Testis (tissue), 3 donors: ENCODE measurements around the gene SPOCK2. TPM values are rescaled to one million over a fixed set of nuclear protein-coding genes. Genes with fewer than 3 reads are reported as not detected.

ENCODE experiments used
- DNase-seq: peaks from one replicate; pipeline ENCODE4 v3.0.0-alpha.2; 2019
- H3K27ac ChIP-seq, 2 donors: fragments of 200-600 bp; sonication (generic); one replicate each; pipeline ENCODE4 v1.5.1; 2019
- H3K27me3 ChIP-seq: fragments of 200-600 bp; sonication (generic); one replicate; pipeline ENCODE4 v1.5.1; 2019
- H3K36me3 ChIP-seq: fragments of 200-600 bp; sonication (generic); one replicate; pipeline ENCODE4 v1.5.1; 2017; ENCODE audit warnings: low read depth; ENCODE audit errors: missing control alignments
- H3K4me1 ChIP-seq: fragments of 200-600 bp; sonication (generic); one replicate; pipeline ENCODE4 v1.5.1; 2019
- H3K4me3 ChIP-seq, 2 donors: fragments of 200-600 bp; sonication (generic); one replicate each; pipeline ENCODE4 v1.5.1; 2017 to 2019
- H3K9me3 ChIP-seq: fragments of 200-600 bp; sonication (generic); one replicate; pipeline ENCODE4 v1.5.1; 2017
- CTCF ChIP-seq, 3 experiments: fragments of 450-650 bp in 2 of 3; fragments of 200-600 bp in 1 of 3; sonication (generic) in 1 of 3; IDR thresholded peaks; one replicate each; pipeline ENCODE4 v1.5.1; 2016 to 2019; ENCODE audit warnings: antibody characterized with exemption in 3 of 3, mild to moderate bottlenecking in 2 of 3, moderate library complexity in 1 of 3
- POLR2A ChIP-seq: fragments of 450-650 bp; IDR thresholded peaks from one replicate; pipeline ENCODE4 v1.6.1; 2017; ENCODE audit warnings: antibody characterized with exemption, mild to moderate bottlenecking, moderate library complexity
- WGBS, 2 donors: methylation state at CpG; one replicate each; pipeline ENCODE4 v1.1.5; 2018; 5-methylcytosine and 5-hydroxymethylcytosine counted together
- intact Hi-C: fragments of 100-400 bp; cut with DNase I; formaldehyde crosslinking; loops from one replicate; pipeline ENCODE4 v1.15.1; 2023; ENCODE audit warnings: low total_unique reads
- polyA plus RNA-seq: library from polyadenylated mRNA; stranded (reverse); fragments of 350-450 nt; fragmentation: Illumina TruSeq; extraction: RNeasy Lipid Tissue Mini Kit (QIAGEN cat#74804); gene quantifications from one replicate; pipeline ENCODE4 v1.2.3, GENCODE V29; 2014; ENCODE audit warnings: low read depth, low replicate concordance; ENCODE audit not compliant: insufficient read depth
- total RNA-seq, 2 donors: library from RNA; depleted of rRNA; stranded (reverse); fragments of >200 nt; gene quantifications; one replicate each; pipeline ENCODE4 v1.2.3, GENCODE V29; 2016

SPOCK2 gene
- total and polyA plus RNA-seq, 3 donors from 2014 or later = 73.6 to 212 (median 113) TPM

GRCh38 chr10:72124381-72124780 lies 36.0 kb upstream of the SPOCK2 start:
- intact Hi-C loops = no loop called here
- Histone ChIP-seq H3K36me3 (no peaks in the 10 kb centered on the region), H3K9me3 (no peaks in the 10 kb centered on the region), H3K27ac (peak overlapping the region in 1 of 2 donors; percentile 29), H3K4me3 (no peak overlapping the region), H3K4me1 (peaks cover 19% of the 10 kb centered on the region), H3K27me3 (no peaks in the 10 kb centered on the region)
- DNase-seq = no peak
- no peak for TF ChIP-seq CTCF (IDR thresholded peaks at IDR 0.05)
- no peak for TF ChIP-seq POLR2A

GRCh38 chr10:72123616-72124015 lies 35.3 kb upstream of the SPOCK2 start:
- Histone ChIP-seq H3K36me3 (no peaks in the 10 kb centered on the region), H3K4me1 (peaks cover 19% of the 10 kb centered on the region), H3K27me3 (no peaks in the 10 kb centered on the region), H3K9me3 (no peaks in the 10 kb centered on the region), H3K4me3 (no peak overlapping the region), H3K27ac (peak overlapping the region in 1 of 2 donors; percentile 27)
- no peak for DNase-seq
- no peak for TF ChIP-seq POLR2A
- intact Hi-C loops = no loop called here
- WGBS, 2 donors = 38 to 41% methylated on average over 4 of the region's 4 CpGs

- no peaks in the 10 kb centered on the region for H3K9me3 ChIP-seq
- H3K27me3 ChIP-seq = no peaks in the 10 kb centered on the region
- intact Hi-C loops = no loop called here
- no peak overlapping the region for H3K4me3 ChIP-seq
- no peak overlapping the region for H3K27ac ChIP-seq
- WGBS, 2 donors = 92 to 93% methylated on average over 4 of the region's 4 CpGs
- peaks cover 19% of the 10 kb centered on the region for H3K4me1 ChIP-seq
- H3K36me3 ChIP-seq = no peaks in the 10 kb centered on the region
- no peak for TF ChIP-seq CTCF (IDR thresholded peaks at IDR 0.05)
- TF ChIP-seq POLR2A = no peak
- DNase-seq = no peak
Observed at GRCh38 chr10:72122221-72122620, 33.9 kb upstream of the SPOCK2 start.

- Histone ChIP-seq H3K4me3 (no peak overlapping the region), H3K36me3 (no peaks in the 10 kb centered on the region), H3K9me3 (no peaks in the 10 kb centered on the region), H3K27me3 (no peaks in the 10 kb centered on the region), H3K4me1 (peaks cover 19% of the 10 kb centered on the region), H3K27ac (no peak overlapping the region)
- TF ChIP-seq CTCF (IDR thresholded peaks at IDR 0.05) (no peak), POLR2A (no peak)
- no peak for DNase-seq
- WGBS, 2 donors = 94 to 100% methylated on average over 1 of the region's 1 CpG
- intact Hi-C loops = no loop called here
Observed at GRCh38 chr10:72121389-72121788, 33.0 kb upstream of the SPOCK2 start.

GRCh38 chr10:72116372-72116771 lies 28.0 kb upstream of the SPOCK2 start:
- intact Hi-C loops = no loop called here
- no peak for DNase-seq
- Histone ChIP-seq H3K27me3 (no peaks in the 10 kb centered on the region), H3K4me3 (no peak overlapping the region), H3K36me3 (no peaks in the 10 kb centered on the region), H3K4me1 (peaks cover 4% of the 10 kb centered on the region), H3K27ac (peak overlapping the region in 1 of 2 donors; percentile 28), H3K9me3 (no peaks in the 10 kb centered on the region)
- no peak for TF ChIP-seq POLR2A
- TF ChIP-seq CTCF (IDR thresholded peaks at IDR 0.05) = no peak
- 79 to 81% methylated on average over 2 of the region's 2 CpGs for WGBS, 2 donors
